H1 (cell line): ENCODE data around the gene TADA2B. TPM values are rescaled to one million over a fixed set of nuclear protein-coding genes. Genes with fewer than 3 reads are reported as not detected.

Source experiments
- CHD1 ChIP-seq: IDR thresholded peaks from 2 replicates; pipeline ENCODE4 v1.6.1; 2012; ENCODE audit warnings: low read depth, low read length, improper control_type of control experiment
- CHD7 ChIP-seq: fragments of 300-600 bp; sonication (generic); IDR thresholded peaks from 2 replicates; pipeline ENCODE4 v1.7.1; 2012; ENCODE audit warnings: low read length, moderate library complexity, mild to moderate bottlenecking, inconsistent platforms; ENCODE audit not compliant: insufficient replicate concordance
- EZH2 ChIP-seq: fragments of 200-600 bp; sonication (generic); IDR thresholded peaks from 2 replicates; pipeline ENCODE4 v1.7.1; 2012; ENCODE audit warnings: low read depth, mild to moderate bottlenecking, moderate library complexity, low read length, inconsistent platforms; ENCODE audit not compliant: severe bottlenecking
- GABPA ChIP-seq: IDR thresholded peaks from 2 replicates; pipeline ENCODE4 v1.6.1; 2011; ENCODE audit warnings: mild to moderate bottlenecking, low read length, moderate library complexity, borderline replicate concordance; ENCODE audit not compliant: insufficient read depth
- JUN ChIP-seq: IDR thresholded peaks from 2 replicates; pipeline ENCODE4 v1.6.1; 2011; ENCODE audit warnings: low read depth, mild to moderate bottlenecking, improper control_type of control experiment, low read length
- SIRT6 ChIP-seq: IDR thresholded peaks from one replicate; pipeline ENCODE4 v1.7.1; 2012; ENCODE audit warnings: low read length, inconsistent platforms
- SIX5 ChIP-seq: IDR thresholded peaks from 2 replicates; pipeline ENCODE4 v1.6.1; 2011; ENCODE audit warnings: mild to moderate bottlenecking, low read depth, low read length
- SP1 ChIP-seq: IDR thresholded peaks from 2 replicates; pipeline ENCODE4 v1.6.1; 2011; ENCODE audit warnings: low read depth, low read length
- polyA plus RNA-seq, 7 experiments: library from polyadenylated mRNA; depleted of rRNA in 3 of 7; stranded (reverse) in 5 of 7; unstranded in 2 of 7; fragments of >200 nt in 5 of 7; fragments of 200-250 nt in 2 of 7; gene quantifications; 1 replicate in 5 of 7; 2 replicates in 1 of 7; 4 replicates in 1 of 7; pipeline versions ENCODE4 v1.2.1 to v1.2.3, GENCODE V29; 2011 to 2013; ENCODE audit warnings: missing spikeins in 2 of 7, mixed read lengths in 2 of 7
- total RNA-seq: library from RNA; stranded (reverse); fragmentation: NEBNext Ultra II Directional; extraction: Animal tissue kit (Norgen Biotek cat#: 25700); gene quantifications from 2 replicates; pipeline ENCODE4 v1.2.1, GENCODE V29; 2021

TADA2B gene
- total and polyA plus RNA-seq, 2 of the 8 experiments (the other 6 are each of a cell fraction or from before 2014, with no cell fraction given): 5.7 to 12.1 TPM

GRCh38 chr4:7041246-7041645 is 1.9 kb upstream of the TADA2B start (continued):
- TF ChIP-seq CHD7 (no peak), GABPA (no peak), CHD1 (no peak), SIRT6 (no peak), SIX5 (no peak), SP1 (no peak), EZH2 (no peak), JUN (no peak)
- TF ChIP-seq, all 59 proteins: peak for 0
